NCI-H1417 treated with DMSO at 0.1 percent for 48 hours (cell line): ENCODE measurements around the gene MREG.
"Not testable (repeated sequence)": the region's sequence is repeated elsewhere in the genome, so short reads cannot be mapped to it uniquely, and the experiment has no call there.

Experiments used
- DNase-seq: peaks from one replicate; lab custom pipeline; 2025; lab: John Stamatoyannopoulos, UW

Gene MREG

DNA sequence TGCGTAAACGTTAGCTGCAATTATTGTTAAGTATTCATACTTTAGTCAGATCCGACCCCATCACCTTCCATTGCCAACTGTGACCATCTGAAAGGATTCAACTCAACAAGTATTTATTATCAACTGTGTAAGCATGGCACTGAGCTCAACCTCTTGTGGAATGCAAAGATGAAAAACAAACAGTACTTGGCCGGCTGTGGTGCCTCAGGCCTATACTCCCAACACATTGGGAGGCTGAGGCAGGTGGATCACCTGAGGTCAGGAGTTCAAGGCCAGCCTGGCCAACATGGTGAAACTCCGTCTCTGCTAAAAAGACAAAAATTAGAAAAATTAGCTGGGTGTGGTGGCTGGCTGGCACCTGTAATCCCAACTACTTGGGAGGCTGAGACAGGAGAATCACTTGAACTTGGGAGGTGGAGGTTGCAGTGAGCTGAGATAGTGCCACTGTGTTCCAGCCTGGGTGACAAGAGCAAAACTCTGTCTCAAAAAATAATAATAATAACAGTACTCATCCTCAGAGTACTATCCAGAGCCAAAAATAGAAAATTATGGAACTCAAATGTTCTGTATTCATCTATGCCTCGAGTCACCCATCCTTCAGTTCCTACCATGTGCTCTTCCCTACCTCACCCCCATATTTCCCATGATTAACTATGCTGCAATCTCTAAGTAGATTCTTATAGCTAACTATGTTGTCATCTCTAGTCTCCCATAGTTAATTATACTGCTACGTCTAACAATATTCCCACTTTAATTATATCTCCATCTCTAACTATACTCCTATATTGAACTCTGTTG lies 8.6 kb upstream of the MREG start:
- DNase-seq = no peak

- no peak for DNase-seq
These were observed 5.4 kb upstream of the MREG start for GRCh38 chr2:216018709-216019108.

- DNase-seq = no peak
These were observed 4.0 kb upstream of the MREG start for GRCh38 chr2:216017365-216017764.

DNA sequence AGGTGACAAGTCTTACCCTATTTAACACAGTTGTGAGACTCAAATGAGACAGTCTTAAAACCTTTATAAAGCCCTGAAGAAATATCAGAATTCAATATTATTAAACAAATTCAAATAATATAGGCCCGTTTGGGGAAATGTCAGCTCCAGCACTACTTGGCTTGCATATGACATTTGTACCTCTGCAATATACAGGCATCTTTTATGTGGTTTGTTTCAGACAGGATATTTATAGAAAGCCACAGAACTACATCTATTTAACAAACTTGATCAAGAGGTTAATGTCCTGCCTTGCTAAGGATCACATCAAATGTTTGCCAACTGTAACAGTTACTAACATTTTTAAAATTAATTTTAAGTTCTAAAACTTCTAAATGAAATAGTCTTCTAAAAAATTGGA lies 3.2 kb upstream of the MREG start:
- DNase-seq = no peak

GRCh38 chr2:216015722-216016464 lies 2.5 kb upstream of the MREG start:
- DNase-seq = no peak

DNA sequence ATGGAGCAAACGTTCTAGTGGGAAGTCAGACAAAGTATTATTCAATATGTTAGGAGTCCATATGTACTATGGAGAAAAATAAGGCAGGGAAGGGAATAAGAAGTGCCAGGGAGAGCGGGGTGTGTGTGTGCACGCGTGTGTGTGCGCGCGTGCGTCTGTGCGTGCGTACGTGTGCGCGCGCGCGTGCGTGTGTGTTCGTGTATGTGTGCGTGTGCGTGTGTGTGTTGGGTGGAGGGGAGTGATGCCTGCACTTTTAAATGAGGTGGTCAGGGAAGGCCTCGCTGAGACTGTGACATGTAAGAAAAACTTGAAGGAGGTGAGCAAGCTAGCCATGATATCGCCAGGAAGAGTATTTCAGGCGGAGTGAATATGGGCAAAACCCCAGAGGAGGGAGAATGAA lies 1.6 kb upstream of the MREG start:
- DNase-seq = no peak

DNA sequence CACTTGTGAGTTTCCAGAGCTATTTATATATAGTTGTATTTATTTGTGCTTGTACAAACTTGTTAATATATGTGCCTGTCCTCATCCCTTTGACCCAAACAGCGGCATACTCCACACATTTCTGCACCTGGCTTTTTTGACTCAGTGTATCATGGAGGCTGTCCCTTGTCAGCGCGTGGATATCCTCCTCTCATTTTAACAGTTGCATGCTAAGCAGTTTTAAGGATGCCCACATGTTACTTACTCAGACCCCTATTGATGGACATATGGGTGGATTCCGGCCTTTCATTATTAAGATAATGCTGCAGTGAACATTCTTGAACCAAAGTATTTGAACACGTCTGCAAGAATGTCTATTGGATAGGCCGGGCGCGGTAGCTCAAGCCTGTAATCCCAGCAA lies 655 bp upstream of the MREG start:
- DNase-seq = no peak

- DNase-seq = no peak
These were observed 596 bp downstream of the MREG start for GRCh38 chr2:216012830-216013079.

GRCh38 chr2:216012133-216012829 lies 1.1 kb downstream of the MREG start:
- DNase-seq = no peak

GRCh38 chr2:216009215-216009614 lies 4.1 kb downstream of the MREG start:
- not testable (repeated sequence) for DNase-seq

DNA sequence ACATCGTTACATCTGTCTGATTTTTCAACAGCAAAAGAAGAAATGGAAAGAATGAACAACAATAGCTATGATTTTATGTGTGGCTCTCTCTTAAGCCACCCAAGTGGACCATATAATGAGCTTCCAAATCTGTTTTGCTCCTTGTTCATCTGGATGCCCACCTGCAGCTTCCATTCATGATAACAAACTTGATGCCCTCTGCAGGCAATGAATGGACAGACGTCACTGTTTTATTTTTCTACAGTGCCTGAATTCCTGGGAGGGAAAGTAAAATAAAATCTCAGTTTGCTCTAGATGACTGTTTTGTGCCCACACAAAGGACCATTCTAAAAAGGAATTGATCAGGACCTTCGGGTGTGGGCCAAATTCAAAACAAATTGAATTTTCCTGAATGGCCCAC lies 5.0 kb downstream of the MREG start:
- no peak for DNase-seq

- no peak for DNase-seq
These were observed 7.1 kb downstream of the MREG start for GRCh38 chr2:216006164-216006663.

DNA sequence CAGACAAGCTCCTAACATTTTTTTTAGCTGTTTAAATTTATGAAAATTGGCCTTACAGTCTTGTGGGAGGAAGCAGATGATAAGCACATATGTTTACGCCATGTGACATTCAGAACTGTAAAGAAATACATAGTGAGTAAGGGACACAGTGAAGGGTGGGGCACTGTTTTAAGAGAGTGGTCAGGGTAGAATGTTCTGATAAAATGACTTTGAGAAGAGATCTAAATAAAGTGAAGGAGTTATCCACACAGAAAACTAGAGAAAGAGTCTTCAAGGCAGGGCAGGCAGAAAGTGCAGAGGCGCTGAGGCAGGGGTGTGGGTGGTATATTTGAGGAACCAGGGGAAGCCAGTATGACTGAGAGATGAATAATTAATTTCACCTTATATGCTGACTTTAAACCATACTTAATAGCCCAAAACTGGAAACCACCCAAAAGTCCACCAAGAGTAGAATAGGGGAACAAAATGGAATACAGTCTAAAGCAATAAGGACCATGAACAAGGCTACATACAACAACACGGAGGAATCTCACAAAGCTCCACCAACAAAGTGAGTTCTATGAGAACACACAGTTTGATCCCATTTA lies 8.6 kb downstream of the MREG start:
- DNase-seq = no peak

- no peak for DNase-seq
These were observed 9.3 kb downstream of the MREG start for GRCh38 chr2:216003876-216004696.

DNA sequence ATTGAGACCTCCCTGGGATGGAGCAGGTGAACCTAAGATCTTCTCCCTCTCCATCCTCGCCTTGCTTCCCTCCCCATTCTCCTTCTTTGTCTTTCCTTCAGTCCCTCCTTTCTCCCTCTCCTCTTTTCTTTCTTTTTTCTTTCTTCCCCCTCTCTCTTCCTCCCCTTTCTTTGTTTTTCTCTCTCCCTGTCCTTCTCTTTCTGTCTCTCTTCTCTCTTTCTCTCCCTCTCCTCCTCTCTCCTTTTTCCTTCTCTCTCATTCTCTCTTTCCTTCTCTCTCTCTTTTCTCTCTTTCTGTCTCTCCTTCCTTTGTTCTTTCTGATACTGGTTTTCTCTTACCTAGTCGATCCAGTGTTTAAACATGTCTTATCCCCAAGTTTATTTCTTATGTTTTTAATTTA lies 10.7 kb downstream of the MREG start:
- no peak for DNase-seq

DNA sequence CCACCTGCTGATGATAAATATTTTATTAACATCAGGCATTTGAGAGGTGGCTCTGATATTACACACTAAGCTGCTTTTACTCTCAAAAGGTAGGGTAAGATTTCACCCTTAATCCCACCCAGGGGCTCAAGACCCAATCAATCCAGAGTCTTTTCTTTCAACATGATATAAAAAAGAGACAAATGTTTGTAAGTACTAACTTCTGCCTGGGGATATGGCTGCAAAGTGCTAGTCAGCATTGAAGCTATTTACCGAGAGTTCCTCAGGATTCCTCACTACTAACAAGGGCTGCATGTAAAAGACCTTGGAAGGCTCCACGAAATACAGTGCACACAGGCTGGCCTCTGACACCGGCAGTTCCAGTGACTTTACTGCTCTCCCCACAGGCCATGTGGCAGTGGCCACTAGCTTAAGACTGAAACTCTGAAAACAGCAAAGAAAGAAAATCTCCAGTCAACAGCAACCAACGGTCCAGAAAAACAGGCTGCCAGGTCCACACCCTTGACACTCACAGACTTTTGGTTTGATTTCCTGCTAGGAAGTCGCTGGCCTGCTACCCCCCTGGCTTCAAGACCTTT lies 11.2 kb downstream of the MREG start:
- no peak for DNase-seq

GRCh38 chr2:216001216-216002100 lies 11.9 kb downstream of the MREG start:
- DNase-seq = no peak

DNA sequence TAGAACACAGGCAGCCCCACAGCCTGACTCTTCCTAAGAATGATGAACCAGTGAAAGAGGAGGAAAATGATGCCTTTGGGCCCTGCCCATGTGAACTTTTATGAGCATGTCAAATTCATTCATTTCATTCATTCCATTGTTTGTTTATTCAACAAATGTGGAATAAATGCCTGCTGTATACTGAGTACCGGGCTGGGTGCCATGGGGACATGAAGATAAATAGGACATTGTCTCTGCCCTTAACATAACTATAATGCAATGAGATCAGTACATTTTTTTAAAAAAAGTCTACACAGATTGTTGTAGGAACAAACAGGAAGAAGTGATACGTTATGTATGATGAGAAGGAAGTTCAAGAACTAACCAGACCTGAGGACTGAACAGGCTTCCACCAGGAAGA lies 14.7 kb downstream of the MREG start:
- no peak for DNase-seq

GRCh38 chr2:215997219-215997618 lies 16.1 kb downstream of the MREG start:
- DNase-seq = no peak

GRCh38 chr2:215994911-215995310 lies 18.4 kb downstream of the MREG start:
- no peak for DNase-seq
